GM18519 (cell line): ENCODE results near the gene MCTP1.

Source experiments
- ATAC-seq: cut with Tn5 transposase; IDR thresholded peaks from one replicate; pipeline ENCODE4 v1.9.1; 2021; ENCODE audit warnings: mild to moderate bottlenecking, moderate library complexity; ENCODE audit not compliant: unreplicated experiment, low FRiP score

Gene MCTP1

GRCh38 chr5:94748212-94748611 is 536.7 kb downstream of the MCTP1 start:
- ATAC-seq, result no peak

- ATAC-seq, result no peak
Measured at GRCh38 chr5:94747371-94747770, 537.5 kb downstream of the MCTP1 start.

GRCh38 chr5:94746731-94747124 is 538.2 kb downstream of the MCTP1 start:
- ATAC-seq, result peak; percentile 31

GRCh38 chr5:94745786-94746730 is 538.8 kb downstream of the MCTP1 start:
- ATAC-seq, result peak; percentile 83

GRCh38 chr5:94744906-94745305 is 540.0 kb downstream of the MCTP1 start:
- no peak for ATAC-seq

- ATAC-seq, result no peak
Measured at GRCh38 chr5:94742852-94743251, 542.0 kb downstream of the MCTP1 start.

- no peak for ATAC-seq
Measured at GRCh38 chr5:94740286-94740685, 544.6 kb downstream of the MCTP1 start.

GRCh38 chr5:94736498-94736897 is 548.4 kb downstream of the MCTP1 start:
- ATAC-seq, result no peak

- no peak for ATAC-seq
Measured at GRCh38 chr5:94731471-94731870, 553.4 kb downstream of the MCTP1 start.

- no peak for ATAC-seq
Measured at GRCh38 chr5:94725142-94725541, 559.8 kb downstream of the MCTP1 start.

- no peak for ATAC-seq
Measured at GRCh38 chr5:94715768-94716167, 569.1 kb downstream of the MCTP1 start.

GRCh38 chr5:94711785-94712184 is 573.1 kb downstream of the MCTP1 start:
- ATAC-seq, result no peak

- ATAC-seq, result no peak
Measured at GRCh38 chr5:94709277-94709676, 575.6 kb downstream of the MCTP1 start.

- no peak for ATAC-seq
Measured at GRCh38 chr5:94707359-94707758, 577.5 kb downstream of the MCTP1 start.

GRCh38 chr5:94705427-94705826 is 579.5 kb downstream of the MCTP1 start:
- ATAC-seq, result no peak

- peak; percentile 61 for ATAC-seq
Measured at GRCh38 chr5:94702729-94703128, 582.2 kb downstream of the MCTP1 start.

GRCh38 chr5:94700592-94700991 is 584.3 kb downstream of the MCTP1 start:
- ATAC-seq, result peak; percentile 69

GRCh38 chr5:94699562-94699961 is 585.3 kb downstream of the MCTP1 start:
- no peak for ATAC-seq

- no peak for ATAC-seq
Measured at GRCh38 chr5:94698197-94698596, 586.7 kb downstream of the MCTP1 start.

GRCh38 chr5:94694671-94695070 is 590.2 kb downstream of the MCTP1 start:
- ATAC-seq, result no peak

- no peak for ATAC-seq
Measured at GRCh38 chr5:94693845-94694370, 591.0 kb downstream of the MCTP1 start.
